Activated naive CD4-positive, alpha-beta T cell treated with Interleukin-2 at 50 U/mL for 16 hours (primary cell): ENCODE results near the gene BCL2L11.
"Not testable (repeated sequence)": the region's sequence is repeated elsewhere in the genome, so short reads cannot be mapped to it uniquely, and the experiment has no call there.

ENCODE experiments used
- DNase-seq: peaks from one replicate; pipeline ENCODE4 v3.0.0-alpha.2; 2020

The BCL2L11 gene, protein sequence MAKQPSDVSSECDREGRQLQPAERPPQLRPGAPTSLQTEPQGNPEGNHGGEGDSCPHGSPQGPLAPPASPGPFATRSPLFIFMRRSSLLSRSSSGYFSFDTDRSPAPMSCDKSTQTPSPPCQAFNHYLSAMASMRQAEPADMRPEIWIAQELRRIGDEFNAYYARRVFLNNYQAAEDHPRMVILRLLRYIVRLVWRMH

DNA sequence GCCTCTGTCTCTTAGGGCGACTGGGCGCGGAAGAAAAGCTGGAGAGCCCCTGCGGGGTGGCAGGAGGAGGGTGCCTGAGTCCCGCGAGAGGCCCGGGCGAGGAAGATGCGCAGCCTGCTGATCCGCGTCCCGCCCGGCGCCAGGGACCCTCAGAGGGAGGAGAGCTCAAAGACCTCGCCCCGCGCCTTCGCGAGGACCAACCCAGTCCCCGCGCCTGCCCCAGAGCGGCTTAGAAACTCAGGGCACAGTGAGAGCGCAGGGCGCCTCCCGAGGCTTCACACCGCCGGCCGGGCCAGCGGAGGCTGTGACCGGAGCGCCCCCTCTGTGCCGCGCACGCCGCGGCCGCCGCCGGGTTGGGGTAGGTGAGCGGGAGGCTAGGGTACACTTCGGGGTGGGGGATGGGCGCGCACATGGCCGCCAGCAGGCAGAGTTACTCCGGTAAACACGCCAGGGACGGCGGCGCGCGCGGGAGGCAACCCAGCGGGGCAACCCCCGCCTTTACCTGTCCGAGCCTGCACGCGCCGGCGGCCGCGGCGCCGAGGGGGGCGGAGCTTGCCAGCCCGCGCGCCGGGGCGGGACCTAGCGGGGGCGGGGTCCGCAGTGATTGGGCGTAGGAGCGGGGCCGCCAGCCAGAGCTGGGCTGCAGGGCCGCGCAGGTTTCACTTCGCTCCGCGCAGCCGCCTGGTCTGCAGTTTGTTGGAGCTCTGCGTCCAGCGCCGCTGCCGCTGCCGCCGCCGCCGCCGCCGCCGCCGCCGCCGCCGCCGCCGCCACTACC lies at the start of gene BCL2L11:
TSS of gene BCL2L11 (plus strand) at position 662 of the 775 bp plus-strand sequence. CDS start 2,832 bp downstream, outside the sequence.
- DNase-seq, result peak; percentile 90

DNA sequence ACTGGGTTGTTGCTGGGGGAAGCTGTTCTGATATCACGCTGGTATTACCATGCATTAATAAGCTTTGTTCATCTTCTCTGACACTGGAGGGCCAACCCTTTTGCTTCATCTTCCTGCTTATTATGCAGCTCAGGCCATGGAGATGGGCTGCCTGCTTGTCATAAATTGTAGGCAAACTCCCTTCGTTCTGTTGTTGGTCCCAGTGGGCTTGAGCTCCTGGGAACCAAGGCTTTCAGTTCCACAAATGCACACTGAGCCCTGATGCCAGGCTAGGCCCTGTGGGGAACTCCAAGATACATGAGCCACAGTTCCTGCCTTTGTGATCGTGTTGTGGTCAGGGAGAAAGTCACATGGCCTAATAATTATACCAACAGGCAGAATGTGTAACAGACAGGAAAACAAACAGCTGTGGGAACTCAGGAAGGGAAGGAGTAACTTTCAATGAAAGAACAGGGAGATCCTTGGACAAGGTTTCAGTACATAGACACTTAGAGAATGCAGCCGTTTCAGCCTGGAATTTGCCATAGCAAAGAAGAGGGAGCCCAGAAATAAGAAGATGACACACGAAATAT lies 49.0 kb upstream of the BCL2L11 start:
- DNase-seq, result no peak

DNA sequence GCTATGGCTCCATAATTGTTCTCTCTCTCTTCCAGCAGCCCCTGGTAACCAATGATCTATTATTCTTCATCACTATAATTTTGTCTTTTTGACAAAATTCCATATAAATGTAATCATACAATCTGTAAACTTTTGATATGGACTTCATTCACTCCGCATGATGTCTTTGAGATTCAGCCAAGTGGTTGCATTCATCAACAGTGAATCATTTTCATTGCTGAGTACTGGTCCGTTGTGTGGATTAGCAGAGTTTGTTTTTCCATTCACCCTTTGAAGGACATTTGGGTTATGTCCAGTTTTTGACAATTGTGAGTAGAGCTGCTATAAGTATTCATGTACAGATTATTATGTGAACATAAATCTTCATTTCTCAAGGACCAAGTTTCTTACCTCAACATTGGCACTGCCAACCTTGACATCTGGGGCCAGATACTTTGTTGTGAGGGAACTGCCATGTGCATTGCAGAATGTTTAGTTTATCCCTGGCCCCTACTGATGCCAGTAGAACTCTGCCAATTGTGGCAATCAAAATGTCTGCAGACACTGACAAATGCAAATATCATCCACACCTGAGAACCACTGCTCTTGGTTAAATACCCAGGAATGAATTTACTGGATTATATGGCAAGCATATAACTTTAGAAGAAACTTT lies 48.4 kb upstream of the BCL2L11 start:
- DNase-seq, result no peak

DNA sequence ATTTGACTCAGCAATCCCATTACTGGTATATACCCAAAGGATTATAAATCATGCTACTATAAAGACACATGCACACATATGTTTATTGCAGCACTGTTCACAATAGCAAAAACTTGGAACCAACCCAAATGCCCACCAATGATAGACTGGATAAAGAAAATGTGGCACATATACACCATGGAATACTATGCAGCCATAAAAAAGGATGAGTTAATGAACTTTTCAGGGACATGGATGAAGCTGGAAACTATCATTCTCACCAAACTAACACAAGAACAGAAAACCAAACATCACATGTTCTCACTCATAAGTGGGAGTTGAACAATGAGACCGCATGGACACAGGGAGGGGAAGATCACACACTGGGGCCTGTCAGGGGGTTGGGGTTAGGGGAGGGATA lies 38.1 kb upstream of the BCL2L11 start:
- DNase-seq, result not testable (repeated sequence)

DNA sequence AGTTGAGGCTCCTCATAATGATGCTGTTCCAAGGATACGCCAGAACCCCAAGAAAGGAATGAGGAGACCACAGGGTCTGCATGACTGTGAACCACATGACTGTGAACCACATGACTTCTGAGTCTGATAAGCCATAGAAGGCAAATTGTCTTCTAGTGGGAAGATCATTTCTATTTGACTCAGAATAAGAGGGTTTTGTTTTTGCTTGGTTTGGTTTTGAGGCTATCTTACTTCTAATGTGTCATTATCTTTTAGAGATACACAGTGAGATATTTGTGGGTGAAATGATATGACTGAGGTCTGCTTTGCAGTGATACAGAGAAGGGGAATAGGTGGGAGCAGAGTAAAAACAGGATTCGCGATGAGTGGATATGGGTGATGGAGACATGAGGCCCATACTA lies 28.9 kb upstream of the BCL2L11 start:
- DNase-seq, result peak; percentile 16

DNA sequence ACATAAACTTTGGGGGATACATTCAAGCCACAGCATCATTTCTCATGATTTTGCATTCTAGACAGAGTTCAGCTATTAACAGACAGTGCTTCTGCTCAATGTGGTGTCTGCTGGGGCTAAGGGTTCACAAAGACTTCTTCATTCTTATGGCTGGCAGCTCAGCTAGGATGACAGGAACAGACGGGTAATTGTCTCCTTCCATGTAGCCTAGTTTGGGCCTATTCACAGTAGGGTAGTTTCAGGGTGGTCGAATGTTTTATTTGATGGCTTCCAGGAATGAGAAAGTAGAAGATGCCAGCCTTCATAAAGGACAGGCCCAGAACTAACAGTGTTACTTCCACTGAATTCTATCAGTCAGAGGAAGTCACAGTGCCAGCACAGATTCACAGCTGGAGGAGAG lies 26.0 kb upstream of the BCL2L11 start:
- DNase-seq, result no peak

DNA sequence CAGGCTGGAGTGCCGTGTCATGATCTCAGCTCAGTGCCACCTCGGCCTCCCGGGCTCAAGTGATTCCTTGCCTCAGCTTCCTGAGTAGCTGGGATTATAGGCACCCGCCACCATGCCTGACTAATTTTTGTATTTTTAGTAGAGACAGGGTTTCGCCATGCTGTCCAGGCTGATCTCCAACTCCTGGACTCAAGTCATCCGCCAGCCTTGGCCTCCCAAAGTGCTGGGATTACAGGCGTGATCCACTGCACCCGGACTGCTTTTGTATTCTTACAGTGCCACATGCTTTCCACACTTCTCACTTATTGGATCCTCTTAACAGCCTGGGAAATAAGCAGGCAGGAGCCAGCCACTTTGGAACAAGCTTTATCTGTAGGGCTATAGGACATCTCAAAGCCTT lies 25.3 kb upstream of the BCL2L11 start:
- no peak for DNase-seq

DNA sequence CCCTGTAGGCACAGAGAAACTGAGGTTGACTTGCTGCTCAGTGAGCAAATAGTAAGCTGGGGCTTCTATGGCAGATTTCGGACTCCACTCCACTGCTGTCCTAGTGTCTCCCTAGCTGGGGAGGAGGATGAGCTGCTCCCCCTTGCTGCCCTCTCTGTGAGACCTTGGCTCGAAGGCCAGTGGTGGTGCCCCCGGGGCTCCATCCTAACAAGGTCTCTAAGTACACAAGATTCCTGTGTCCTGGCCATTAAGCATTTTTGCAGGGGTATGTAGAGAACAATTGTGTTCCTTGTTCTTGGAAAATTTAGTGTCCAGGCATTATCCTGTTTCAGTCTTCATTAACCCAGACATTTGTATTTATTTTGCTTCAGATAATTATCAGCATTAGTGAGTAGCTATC lies 21.3 kb upstream of the BCL2L11 start:
- no peak for DNase-seq

DNA sequence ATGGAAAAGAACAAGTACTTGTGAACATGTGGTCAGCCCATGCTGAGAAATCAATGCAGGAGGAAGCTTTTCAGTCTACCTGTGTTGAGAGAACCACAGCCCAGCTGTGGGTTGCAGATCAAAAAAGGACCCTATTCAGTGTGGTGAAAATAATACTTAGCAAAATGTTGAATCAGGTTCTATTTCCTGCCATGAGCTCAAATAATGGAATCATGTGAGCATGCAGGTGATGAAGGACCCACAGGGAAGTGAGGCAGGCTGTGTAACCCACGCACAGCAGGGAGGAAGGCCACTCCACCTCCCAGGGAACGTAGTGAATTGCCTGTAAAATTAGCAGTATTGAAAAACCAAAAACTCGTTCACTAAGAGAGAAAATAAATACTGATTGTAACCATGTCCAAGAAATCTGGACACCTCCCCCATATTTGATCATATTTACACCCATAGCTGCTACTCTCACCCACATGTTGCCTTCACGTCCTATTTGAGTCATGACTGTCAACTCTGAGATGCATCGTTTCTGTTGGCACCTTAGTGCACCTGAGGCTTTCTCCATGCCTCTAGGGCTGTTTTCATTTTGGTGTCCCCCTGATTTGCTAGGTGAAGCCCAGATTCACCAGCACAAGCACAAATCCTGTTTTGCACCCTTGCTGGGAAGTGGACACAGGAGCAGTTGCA lies 20.5 kb upstream of the BCL2L11 start:
- no peak for DNase-seq

DNA sequence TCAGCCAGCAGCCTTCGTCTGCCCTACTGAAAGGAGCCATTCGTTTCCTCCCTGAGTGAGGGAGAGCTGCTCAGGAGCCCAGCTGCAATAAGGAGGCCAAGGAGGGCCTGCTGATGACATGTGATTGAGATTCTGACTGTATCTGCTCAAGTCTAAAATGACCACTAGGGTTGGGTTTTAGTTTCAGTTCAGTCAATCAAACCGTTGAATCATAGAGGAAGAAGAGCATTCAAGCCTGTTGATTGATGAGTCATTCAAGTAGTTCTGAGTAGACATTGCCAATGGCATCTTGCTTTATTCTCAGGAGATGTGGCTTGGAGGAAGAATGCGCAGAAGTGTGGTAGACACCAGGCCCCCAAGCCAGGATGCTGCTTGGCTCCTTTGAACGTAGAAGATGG lies 19.9 kb upstream of the BCL2L11 start:
- DNase-seq, result peak; percentile 20

DNA sequence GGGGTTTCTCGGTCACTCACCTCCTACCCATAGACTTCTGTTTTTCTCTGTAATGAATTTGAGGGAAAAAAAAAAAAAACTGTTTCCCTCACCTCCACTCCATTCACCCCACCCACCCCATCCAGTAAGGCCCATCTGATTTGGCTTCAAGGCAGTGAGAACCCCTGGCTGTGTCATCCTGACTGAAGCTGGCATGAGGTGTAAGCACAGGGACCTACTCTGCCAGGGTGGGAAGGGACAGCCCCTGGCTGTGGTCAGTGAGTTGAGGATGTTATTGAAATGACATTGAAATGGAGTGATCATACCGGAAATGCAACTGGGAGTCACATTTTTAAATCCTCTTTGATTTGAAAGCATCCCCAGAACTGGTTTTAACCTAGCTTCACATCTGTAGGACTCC lies 19.1 kb upstream of the BCL2L11 start:
- peak; percentile 13 for DNase-seq

DNA sequence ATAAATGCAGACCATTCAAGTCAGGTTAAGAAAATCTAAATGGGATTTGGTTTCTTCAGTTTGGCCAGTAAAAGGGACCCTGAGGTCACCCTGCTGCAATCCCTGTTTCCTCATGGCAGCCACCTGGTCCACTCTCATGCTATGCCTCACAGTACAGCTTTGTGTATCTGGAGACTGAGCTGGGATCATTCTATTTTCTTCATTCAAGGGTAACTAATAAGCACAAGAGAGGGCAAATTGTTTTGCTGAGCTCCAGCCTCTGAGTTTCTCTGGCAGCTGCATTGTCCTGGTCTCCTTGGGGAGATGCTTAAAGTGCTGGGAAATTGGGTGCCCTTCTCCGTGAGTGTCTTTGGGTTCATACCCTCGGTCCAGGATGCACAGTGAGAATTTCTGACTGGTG lies 18.5 kb upstream of the BCL2L11 start:
- DNase-seq, result no peak

DNA sequence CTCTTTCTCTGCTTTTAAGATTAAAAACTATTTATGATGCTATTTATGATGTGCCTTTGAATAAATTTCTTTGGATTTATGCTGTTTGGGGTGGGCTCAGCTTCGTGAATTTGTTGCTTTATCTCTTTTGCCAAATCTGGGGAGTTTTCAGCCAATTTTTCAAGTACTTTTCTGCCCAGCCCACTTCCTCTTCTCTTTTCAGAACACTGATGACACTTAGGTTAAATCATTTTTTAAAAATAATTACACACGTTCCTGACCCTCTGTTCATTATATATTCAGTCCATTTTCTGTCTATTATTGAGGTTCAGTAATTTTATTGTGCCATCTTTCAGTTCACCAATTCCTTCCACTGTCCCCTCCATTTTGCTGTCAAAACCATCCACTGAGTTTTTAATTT lies 14.8 kb upstream of the BCL2L11 start:
- no peak for DNase-seq

DNA sequence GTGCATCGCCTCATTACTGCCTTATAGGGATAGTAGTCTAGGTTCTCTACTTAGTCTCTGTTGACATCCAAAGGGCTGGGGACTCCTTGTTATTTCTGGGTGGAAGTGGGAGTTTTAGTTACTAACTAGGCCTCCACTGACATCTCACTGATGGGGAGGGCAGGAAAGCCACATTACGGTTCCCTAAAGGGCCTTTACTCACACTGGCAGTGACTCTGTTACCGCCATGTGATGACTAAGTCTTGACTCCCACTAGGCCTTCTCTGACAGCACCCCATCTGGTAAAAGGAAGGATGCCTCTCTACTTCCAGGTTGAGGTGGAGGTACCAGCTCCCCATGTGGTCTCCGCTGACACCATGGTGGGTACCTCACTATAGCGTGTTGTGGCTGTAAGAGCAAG lies 14.0 kb upstream of the BCL2L11 start:
- peak; percentile 17 for DNase-seq

DNA sequence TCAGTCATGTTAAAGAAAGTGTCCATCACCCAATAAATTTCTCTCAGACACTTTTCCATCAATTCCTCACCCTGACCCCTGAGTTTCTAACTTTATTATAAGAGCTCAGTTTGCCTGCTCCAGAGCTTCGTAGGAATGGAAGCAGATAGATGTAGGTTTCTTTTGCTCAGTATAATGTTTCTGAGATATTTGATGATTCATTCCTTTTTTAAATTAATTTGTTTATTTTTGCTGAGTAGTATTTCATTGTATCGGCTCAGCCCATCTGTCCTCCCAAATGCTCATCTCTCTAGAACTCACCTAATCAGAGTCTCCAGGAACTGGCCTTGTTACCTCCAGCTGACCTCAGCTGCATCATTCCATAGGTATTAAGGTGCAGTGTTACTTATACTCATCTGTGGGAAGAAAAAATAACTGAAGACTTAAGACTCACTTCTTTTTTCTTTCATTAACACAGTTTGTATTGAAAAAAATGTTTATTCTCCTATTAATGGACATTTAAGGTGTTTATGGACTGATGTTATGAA lies 11.9 kb upstream of the BCL2L11 start:
- no peak for DNase-seq

DNA sequence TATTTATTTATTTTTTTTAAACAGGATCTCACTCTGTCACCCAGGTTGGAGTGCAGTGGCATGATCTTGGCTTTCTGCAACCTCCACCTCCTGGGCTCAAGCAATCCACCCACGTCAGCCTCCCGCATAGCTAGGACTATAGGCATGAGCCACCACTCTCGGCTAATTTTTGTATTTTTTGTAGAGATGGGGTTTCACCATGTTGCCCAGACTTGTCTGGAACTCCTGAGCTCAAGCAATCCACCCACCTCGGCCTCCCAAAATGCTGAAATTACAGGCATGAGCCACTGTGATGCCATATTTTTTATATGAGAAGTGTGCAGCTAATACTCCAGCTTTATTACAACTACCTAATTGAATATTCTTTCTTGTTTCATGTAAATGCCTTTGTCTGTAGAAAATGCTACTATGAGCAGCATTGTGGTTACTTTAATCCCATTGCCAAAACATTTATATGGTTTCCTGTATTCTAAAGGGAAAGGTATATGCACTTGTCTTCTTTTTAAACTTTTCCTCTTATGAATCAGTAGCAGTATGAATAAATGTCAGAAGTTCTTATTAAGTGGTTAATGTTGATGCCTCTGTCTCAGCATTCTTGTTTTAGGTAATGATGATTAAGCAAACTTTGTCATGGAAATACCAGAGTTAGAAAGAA lies 9.5 kb upstream of the BCL2L11 start:
- peak; percentile 46 for DNase-seq

DNA sequence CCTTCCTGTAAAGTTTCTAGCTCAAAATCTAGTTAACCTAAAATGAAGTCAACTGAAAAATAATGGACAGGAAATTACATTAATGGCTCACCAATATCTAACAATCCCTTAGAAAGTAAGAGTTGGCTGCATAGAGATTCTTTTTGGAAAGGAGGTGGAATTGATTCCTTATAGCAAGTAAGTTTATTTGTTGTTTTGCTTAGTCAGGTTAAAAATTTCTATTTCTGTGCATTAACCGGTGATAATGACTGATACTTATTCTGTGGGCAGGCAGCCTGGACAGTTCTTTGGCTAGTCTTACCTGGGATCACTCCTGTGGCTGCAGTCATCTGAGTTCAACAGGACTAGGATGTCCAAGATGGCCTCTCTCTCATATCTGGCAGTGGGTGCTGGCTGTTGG lies 6.9 kb upstream of the BCL2L11 start:
- no peak for DNase-seq

DNA sequence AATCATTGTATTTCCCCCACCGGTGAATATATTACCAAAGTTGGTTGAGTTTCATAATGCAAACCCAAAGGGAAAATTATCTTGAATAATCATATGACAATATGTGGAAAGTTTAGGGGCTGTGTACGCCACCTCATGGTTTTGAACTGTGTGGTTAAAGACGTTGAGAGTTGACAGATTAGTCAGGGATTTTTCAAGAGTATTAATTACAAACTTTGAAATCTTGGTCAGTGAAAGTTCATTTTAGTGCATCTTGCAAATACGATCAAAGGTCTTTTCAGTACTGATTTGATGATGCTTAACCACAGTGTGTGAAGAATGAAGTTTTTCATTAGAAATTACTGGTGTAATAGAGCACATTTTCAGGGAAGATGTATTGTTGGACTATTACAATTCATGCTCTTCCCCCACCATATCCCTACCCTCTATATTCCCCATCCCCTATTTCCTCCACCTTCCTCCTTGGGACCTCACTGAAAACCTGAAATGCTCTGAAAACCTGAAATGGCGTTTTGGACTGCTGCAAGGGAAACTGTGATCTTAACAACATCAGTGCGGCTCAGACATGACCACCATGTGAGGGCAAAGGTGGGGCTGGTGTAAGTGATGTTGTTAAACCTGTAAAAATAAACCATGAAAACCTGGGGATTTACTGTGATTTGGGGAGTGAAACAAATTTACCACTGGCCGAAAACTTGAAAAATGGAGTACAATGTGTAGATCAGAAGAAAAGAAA lies 4.5 kb upstream of the BCL2L11 start:
- peak; percentile 40 for DNase-seq

DNA sequence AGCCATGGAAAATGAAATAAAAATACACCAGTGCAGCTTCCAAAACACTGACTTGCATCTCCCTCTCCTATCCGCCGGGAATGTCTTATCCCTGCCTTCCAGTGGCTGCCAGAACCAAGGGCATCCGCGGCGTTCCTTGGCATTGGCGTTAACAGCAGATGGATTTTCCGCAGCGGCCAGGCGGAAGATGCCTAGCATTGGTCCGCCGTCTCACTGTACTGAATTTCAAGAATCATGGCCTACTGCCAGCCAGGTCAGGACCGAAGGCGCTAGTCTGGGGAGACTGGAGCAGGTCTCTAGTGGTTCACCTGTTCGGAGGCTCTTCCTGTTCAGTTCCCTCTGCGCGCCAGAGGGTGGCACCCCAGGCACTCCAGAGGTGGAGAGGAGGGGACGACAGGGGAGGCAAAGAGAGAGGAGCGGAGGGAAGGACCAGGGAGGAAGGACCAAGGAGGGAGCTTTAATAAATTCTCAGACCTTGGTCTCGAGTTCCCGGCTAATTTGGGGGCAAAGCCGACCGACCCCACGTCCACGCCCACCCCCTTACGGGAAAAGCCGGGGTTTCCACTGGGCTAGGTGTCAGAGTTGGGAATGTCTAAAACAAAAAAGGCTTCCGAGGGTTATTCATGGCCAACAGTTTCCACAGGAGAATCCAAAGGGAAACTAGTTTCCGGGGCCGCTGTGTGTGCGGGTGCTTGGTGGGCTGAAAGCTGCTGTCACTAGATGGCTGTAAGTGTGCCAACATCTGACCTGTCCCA lies 3.7 kb upstream of the BCL2L11 start:
- peak; percentile 71 for DNase-seq

DNA sequence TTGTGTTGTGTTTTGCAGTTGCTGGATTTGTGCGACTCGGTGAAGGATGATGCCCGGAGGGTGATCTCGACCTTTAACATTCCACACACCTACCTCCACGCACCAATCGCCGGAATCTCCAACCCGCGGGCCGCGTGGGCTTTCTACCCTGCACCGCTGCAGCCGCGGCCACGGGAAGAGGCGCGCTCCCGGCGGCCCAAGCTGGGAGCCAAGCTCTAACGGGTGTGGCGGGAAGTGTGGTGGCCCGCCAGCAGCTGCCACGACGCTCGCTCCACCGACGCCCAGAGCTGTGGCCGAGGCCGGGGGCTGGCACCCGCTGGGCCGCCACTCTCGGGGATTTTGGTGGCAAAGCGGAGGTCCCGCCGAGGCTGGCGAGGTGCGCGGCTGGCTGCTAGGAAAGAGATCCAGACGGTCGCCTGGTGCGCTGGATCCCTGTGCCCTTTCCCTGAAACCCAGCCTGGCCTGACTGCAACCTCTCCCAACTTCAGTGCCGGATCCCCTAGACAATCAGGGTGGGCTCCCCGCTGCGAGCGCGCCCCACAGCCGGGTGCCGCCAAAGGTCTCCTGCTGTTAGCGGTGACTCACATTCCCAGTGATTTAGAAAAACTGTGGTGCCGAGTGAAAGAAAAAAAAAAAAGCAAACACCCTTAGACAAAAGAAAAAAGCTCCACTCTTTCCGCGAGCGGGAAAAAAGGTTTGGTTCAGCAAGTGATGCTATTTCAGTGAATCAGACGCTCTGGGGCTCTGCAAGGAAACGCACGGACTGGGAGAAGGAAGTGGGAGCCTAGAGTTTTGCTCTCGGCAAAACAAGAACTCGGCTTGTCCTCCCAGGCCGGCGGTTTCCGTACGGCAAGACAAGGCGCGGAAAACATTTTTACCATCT lies 2.9 kb upstream of the BCL2L11 start:
- DNase-seq, result peak; percentile 32
